Karpas-422 (cell line): ENCODE measurements around the gene MLLT6. TPM values are rescaled to one million over a fixed set of nuclear protein-coding genes. Genes with fewer than 3 reads are reported as not detected.
A peak's percentile ranks its signal among the peaks of the same experiment; 100 is the strongest.

ENCODE experiments used
- DNase-seq: peaks from one replicate; pipeline ENCODE4 v3.0.0-alpha.2; 2015
- H2AFZ ChIP-seq: fragments of 200-600 bp; sonication (generic); 2 replicates; pipeline ENCODE4 v1.6.1; 2014; ENCODE audit warnings: antibody characterized with exemption, low read length, mixed read lengths
- H3K27ac ChIP-seq: fragments of 200-600 bp; sonication (generic); 2 replicates; pipeline ENCODE4 v1.5.1; 2014; ENCODE audit warnings: mild to moderate bottlenecking, low read length, moderate library complexity
- H3K27me3 ChIP-seq: fragments of 200-600 bp; sonication (generic); 2 replicates; pipeline ENCODE4 v1.6.1; 2014; ENCODE audit warnings: low read length, mixed read lengths
- H3K36me3 ChIP-seq: fragments of 200-600 bp; sonication (generic); 2 replicates; pipeline ENCODE4 v1.6.1; 2014; ENCODE audit warnings: low read length, mixed read lengths; ENCODE audit not compliant: insufficient read depth
- H3K4me1 ChIP-seq: fragments of 200-600 bp; sonication (generic); 2 replicates; pipeline ENCODE4 v1.6.1; 2014; ENCODE audit warnings: mild to moderate bottlenecking, low read length, mixed read lengths
- H3K4me2 ChIP-seq: fragments of 200-600 bp; sonication (generic); 2 replicates; pipeline ENCODE4 v1.6.1; 2014; ENCODE audit warnings: low read length, low read depth, mild to moderate bottlenecking; ENCODE audit not compliant: poor library complexity, severe bottlenecking
- H3K4me3 ChIP-seq: fragments of 200-600 bp; sonication (generic); 2 replicates; pipeline ENCODE4 v1.5.1; 2014; ENCODE audit warnings: mild to moderate bottlenecking, antibody characterized with exemption, low read length, mixed read lengths
- H3K79me2 ChIP-seq: fragments of 200-600 bp; sonication (generic); 2 replicates; pipeline ENCODE4 v1.6.1; 2014; ENCODE audit warnings: mild to moderate bottlenecking, low read length, mixed read lengths
- H3K9ac ChIP-seq: fragments of 200-600 bp; sonication (generic); 2 replicates; pipeline ENCODE4 v1.6.0; 2014; ENCODE audit warnings: low read length
- H3K9me2 ChIP-seq: fragments of 200-600 bp; sonication (generic), shearing (Covaris generic); replicated peaks from 2 replicates; pipeline ENCODE4 v1.6.0; 2014; ENCODE audit warnings: mild to moderate bottlenecking, low read length, moderate library complexity; ENCODE audit not compliant: insufficient read depth
- H3K9me3 ChIP-seq: fragments of 300-700, 200-600 bp; sonication (generic); 2 replicates; pipeline ENCODE4 v1.6.1; 2014; ENCODE audit warnings: low read length, mixed read lengths
- H4K20me1 ChIP-seq: fragments of 200-600 bp; sonication (generic); 2 replicates; pipeline ENCODE4 v1.6.1; 2014; ENCODE audit warnings: mild to moderate bottlenecking, antibody characterized with exemption, low read length, low read depth; ENCODE audit not compliant: insufficient read depth
- total RNA-seq: library from RNA; depleted of rRNA; stranded (reverse); fragments of >200 nt; shearing (Covaris generic); gene quantifications from 2 replicates; pipeline ENCODE4 v1.2.3, GENCODE V29; 2014; ENCODE audit warnings: low replicate concordance

Gene MLLT6
- total RNA-seq, 1 experiment from 2014 or later: 72.4 TPM

DNA sequence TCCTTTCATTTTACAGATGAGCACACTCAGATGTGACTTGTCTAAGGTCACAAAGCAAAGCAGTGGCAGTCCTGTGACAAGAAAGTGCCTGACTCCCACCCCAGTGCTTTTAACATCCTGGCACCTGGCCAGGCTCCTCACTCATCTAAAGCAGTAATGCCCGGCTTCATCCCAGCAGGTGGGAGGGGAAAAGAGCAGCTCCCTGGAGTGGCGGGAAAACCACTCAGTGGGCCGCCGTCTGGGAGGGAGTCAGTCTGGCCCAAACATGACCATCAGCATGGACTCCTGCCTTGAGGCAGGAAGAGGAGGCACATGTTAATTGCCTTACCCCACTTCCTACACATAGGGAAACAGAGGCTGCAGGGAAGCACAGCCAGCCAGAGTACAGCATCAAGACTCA is 40.5 kb downstream of the MLLT6 start:
- Histone ChIP-seq H3K9me2 (no peaks in the 10 kb centered on the region), H3K4me3 (no peak overlapping the region; the same call in 1 of the 2 replicates), H4K20me1 (no peaks in the 10 kb centered on the region), H3K4me2 (peak overlapping the region; percentile 89), H3K9ac (no peak overlapping the region; the same call in 1 of the 2 replicates), H3K27ac (no peak overlapping the region), H2AFZ (no peak overlapping the region), H3K79me2 (no peaks in the 10 kb centered on the region), H3K36me3 (no peaks in the 10 kb centered on the region), H3K4me1 (peaks cover 46% of the 10 kb centered on the region), H3K9me3 (no peaks in the 10 kb centered on the region), H3K27me3 (no peaks in the 10 kb centered on the region)
- DNase-seq: no peak

DNA sequence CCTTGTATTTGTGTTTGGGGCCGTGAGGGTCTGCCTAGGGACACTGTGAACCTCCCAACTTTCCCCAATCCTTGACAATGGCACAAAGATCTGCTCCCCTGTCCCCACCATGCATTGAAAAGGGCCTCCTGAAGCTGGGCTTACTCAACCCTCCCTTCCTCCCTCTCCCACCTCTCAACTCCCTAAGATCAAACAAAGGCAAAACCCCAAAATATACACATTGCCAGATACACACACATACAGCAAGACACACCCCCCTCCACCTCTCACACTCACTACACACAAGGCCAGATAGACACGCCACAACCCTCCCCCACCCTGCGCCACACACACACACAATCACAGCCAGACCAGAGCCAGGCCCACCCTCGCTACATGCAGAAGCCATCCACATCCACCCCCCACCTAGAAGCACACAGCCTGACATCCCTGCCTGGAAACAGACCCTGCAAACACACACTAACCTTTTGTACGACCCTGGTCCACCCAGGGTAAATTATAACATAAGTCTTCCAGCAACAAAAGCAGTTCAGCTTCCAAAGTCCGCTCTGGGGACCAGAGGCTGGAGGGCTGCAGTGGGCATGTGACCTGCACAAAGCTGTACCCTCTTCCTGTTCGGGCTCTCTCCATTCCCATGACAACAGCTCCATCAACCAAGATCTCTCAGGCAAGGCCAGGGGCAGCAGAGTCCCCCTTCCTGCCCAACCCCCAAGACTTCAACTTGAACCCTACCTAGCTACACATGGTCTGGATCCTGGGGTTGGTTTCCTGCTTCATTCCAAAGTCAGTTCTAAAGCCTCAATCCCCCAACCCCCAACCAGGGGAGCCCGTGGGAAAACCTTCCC is 41.2 kb downstream of the MLLT6 start:
- Histone ChIP-seq H2AFZ (no peak overlapping the region), H4K20me1 (no peaks in the 10 kb centered on the region), H3K4me2 (peak overlapping the region; percentile 89), H3K4me1 (peaks cover 53% of the 10 kb centered on the region), H3K27ac (no peak overlapping the region), H3K9me2 (no peaks in the 10 kb centered on the region), H3K27me3 (no peaks in the 10 kb centered on the region), H3K9ac (peak overlapping the region; percentile 75), H3K79me2 (no peaks in the 10 kb centered on the region), H3K36me3 (no peaks in the 10 kb centered on the region), H3K4me3 (peak overlapping the region; percentile 74), H3K9me3 (no peaks in the 10 kb centered on the region)
- peak; percentile 68 for DNase-seq

DNA sequence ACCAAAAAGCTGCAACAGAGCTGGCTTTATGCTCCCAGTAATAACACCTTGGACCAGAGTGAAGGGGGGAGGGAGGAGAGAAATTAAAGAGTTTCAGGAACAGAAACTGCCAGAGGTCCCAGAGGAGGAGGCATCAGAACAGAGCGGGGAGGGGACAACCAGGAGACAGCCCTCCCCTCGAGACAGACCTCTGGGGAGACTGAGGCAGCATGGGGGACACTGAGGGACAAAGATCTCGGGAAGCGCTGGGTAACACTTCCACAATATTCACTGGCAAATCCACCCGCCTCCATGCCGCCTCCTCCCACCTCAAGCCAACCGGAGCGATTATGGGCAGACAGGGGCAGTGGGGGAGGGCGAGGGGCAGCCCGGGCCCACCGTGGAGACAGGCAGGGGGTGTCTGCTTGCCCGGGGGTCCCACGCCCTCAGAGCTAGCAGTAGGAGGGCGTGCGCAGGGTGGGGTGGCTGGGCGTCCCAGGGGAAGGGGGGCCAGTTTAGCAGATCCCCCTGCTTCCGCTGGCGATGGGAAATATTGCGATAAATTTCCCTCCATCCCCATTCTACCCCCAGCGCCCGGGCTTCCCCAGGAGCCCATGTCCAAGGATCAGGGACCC is 41.9 kb downstream of the MLLT6 start:
- H3K9me2 ChIP-seq: no peaks in the 10 kb centered on the region
- H3K36me3 ChIP-seq: no peaks in the 10 kb centered on the region
- H3K9me3 ChIP-seq: no peaks in the 10 kb centered on the region
- no peak overlapping the region for H3K27ac ChIP-seq
- peak; percentile 83 for DNase-seq
- H3K9ac ChIP-seq: peak overlapping the region; percentile 75
- no peaks in the 10 kb centered on the region for H3K79me2 ChIP-seq
- no peaks in the 10 kb centered on the region for H3K27me3 ChIP-seq
- no peaks in the 10 kb centered on the region for H4K20me1 ChIP-seq
- peak overlapping the region; percentile 89 for H3K4me2 ChIP-seq
- peak overlapping the region; percentile 58; the same call in 1 of the 2 replicates for H2AFZ ChIP-seq
- H3K4me1 ChIP-seq: peaks cover 58% of the 10 kb centered on the region
- peak overlapping the region; percentile 74 for H3K4me3 ChIP-seq

DNA sequence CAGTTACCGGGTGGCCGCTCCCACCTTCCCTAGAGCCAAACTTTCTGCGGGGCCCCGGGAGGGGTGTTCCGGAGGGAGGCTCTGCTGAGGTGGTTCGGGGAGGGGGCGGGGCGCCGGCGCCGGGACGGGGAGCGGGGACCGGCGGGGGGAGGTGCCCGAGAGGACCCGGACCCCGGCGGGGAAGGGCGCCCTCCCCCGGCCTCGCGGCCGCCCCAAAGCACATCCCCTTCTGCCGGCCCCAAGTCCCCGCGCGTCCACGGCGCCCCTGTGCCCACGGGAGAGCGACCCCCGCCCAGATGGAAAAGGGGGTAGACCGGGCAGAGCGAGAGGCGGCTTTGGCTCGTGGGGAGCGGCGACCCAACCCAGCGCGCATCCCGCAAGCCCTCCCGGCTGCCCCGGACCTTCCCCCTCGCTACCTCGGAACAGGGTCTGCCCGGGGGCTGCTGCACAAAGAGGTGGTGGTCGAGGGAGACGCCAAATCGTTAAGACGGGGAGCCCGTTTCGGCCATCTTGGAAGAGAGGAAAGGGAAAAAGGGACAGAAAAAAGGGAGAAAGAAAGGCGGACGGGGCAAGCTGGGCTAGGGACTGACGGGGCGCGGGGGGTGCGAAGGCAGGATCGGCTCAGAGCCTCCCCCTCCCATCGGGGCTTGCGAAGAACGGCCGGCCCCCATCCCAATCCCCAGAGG is 42.5 kb downstream of the MLLT6 start:
- Histone ChIP-seq H3K9me2 (no peaks in the 10 kb centered on the region), H3K4me1 (peaks cover 61% of the 10 kb centered on the region), H3K9ac (peak overlapping the region; percentile 75), H3K79me2 (peaks cover under 1% of the 10 kb centered on the region), H2AFZ (peak overlapping the region; percentile 58; the same call in 1 of the 2 replicates), H4K20me1 (no peaks in the 10 kb centered on the region), H3K36me3 (no peaks in the 10 kb centered on the region), H3K4me3 (peak overlapping the region; percentile 74), H3K27ac (no peak overlapping the region), H3K27me3 (no peaks in the 10 kb centered on the region), H3K4me2 (peak overlapping the region; percentile 89), H3K9me3 (no peaks in the 10 kb centered on the region)
- DNase-seq: peak; percentile 59

DNA sequence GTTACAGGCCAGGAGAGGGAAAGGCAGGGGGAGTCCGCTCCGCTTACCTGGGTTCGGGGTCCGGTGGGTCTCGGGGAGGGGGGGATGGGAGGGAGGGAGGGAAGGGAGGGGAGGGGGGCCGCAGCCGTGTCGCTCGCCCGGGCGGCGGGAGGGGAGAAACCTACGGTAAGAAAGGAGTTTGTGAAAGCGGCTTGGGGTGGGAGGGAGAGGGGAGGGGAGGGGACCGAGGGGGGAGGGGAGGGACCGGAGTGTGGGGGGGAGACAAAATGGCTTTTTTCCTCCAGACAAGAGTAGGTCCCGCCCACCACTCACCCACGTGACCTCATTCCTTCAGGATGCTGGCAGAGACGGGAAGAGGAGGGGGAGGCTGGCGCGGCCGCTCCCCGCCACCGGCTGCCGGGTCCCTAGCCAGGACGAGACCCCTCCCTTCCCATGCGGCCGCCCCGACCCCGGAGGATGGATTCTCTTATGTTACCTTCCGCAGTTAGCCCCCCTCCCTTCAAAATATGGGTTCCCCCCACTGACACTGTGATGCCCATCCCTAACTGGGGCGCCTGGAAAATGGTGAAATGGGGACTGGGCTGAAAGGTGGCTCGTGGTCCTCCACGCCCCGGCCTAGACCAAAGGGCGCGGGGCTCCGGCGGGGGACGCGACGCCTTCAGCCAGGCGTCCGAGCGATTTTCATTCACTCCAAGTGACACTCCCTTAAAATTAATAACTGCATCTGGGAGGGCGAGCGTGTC is 43.2 kb downstream of the MLLT6 start, which contains the start of gene PCGF2:
Gene PCGF2, minus strand, starts transcription at position 188 of the 743 bp plus-strand sequence. CDS start 7,934 bp downstream, outside the sequence.
- Histone ChIP-seq H3K27ac (no peak within 1 kb of the TSS), H3K9ac (peak within 1 kb of the TSS; percentile 75), H3K4me3 (peak within 1 kb of the TSS; percentile 74), H3K9me3 (no peaks in the 10 kb centered on the region), H3K27me3 (no peaks in the 10 kb centered on the region), H3K4me1 (peaks cover 61% of the 10 kb centered on the region), H3K9me2 (no peaks in the 10 kb centered on the region), H3K36me3 (no peaks in the 10 kb centered on the region), H2AFZ (peak within 1 kb of the TSS; percentile 58; the same call in 1 of the 2 replicates), H4K20me1 (no peaks in the 10 kb centered on the region; the same call in 1 of the 2 replicates), H3K4me2 (peak within 1 kb of the TSS; percentile 99), H3K79me2 (peaks cover 8% of the 10 kb centered on the region)
- no peak for DNase-seq

DNA sequence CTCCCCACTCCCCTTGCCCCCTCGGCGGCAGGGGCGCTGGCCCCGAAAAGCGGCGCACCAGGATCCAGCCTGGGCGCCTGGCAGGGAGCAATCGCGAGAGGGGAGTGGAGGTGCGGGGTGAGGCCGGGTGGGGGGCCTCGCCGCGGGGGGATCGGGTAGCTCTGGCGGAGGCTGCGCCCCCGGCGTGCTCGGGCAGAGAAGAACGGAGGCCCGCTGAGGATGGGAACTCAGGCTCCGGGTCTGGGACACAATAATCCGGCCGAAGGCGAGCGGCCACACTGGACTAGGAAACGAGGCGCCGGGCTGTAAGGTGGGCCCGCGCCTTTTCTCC is 43.8 kb downstream of the MLLT6 start:
- Histone ChIP-seq H3K4me1 (peaks cover 65% of the 10 kb centered on the region), H3K27ac (no peak overlapping the region), H3K27me3 (no peaks in the 10 kb centered on the region), H3K36me3 (no peaks in the 10 kb centered on the region), H4K20me1 (no peaks in the 10 kb centered on the region; the same call in 1 of the 2 replicates), H3K4me3 (no peak overlapping the region), H3K9ac (no peak overlapping the region), H3K9me3 (no peaks in the 10 kb centered on the region), H2AFZ (no peak overlapping the region), H3K79me2 (peaks cover 13% of the 10 kb centered on the region), H3K4me2 (peak overlapping the region; percentile 99), H3K9me2 (no peaks in the 10 kb centered on the region)
- DNase-seq: no peak

DNA sequence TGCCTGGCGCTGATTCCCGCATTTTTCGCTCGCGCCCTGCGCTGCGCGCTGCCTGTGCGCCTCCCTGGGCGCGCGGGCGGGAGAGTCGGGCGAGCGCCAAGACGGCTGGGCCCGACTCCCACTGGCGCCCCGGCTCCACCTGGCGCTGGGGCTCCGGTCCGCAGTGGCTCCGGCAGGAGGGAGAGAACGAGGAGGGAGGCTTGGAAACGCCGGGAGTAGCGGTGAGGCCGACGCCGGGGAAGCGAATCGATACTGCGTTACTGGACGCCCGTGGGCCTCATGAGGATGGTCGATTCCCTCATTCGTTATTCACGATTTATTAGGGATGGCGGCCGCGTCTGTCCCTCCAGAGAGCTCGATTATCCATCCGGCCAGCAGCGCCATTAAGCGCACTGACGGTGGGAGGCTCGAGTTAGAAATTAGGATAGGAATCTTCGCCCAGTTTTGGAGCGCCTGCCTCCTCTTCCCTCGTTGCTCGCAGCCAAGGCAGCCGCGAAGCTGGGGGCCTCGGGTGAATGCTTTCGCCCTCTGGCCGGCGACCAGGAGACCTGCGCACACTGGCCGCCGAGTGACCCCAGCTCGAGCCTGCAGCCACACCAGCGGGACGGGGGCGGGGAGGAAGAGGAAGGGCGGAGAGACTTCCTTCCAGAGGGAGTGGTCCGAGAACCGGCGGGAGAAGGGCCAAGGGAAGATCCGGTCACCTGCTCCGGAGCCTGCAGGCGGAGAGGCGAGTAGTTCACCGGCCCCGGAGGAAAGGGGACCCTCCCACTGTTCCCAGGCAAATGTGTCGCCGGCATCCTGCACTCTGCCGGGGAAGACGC is 44.4 kb downstream of the MLLT6 start:
- Histone ChIP-seq H3K9me2 (no peaks in the 10 kb centered on the region), H3K27me3 (no peaks in the 10 kb centered on the region), H3K27ac (no peak overlapping the region), H2AFZ (no peak overlapping the region), H3K9ac (no peak overlapping the region), H3K4me2 (peak overlapping the region; percentile 99), H3K9me3 (no peaks in the 10 kb centered on the region), H3K4me3 (0 out of 2 replicates have a peak overlapping the region, but pooled peaks have one; percentile 72), H3K4me1 (peaks cover 71% of the 10 kb centered on the region), H3K79me2 (peaks cover 19% of the 10 kb centered on the region), H3K36me3 (peaks cover 2% of the 10 kb centered on the region; the same call in 1 of the 2 replicates), H4K20me1 (no peaks in the 10 kb centered on the region; the same call in 1 of the 2 replicates)
- DNase-seq: no peak
